Neural cell (in vitro differentiated cells): ENCODE results near the gene CHST2. TPM values are rescaled to one million over a fixed set of nuclear protein-coding genes. Genes with fewer than 3 reads are reported as not detected.

Experiments used
- H2AFZ ChIP-seq: fragments of 200-600, 300-800 bp; sonication (generic), shearing (Covaris generic); 2 replicates; pipeline ENCODE4 v1.6.0; 2014; ENCODE audit warnings: low read depth, mild to moderate bottlenecking, antibody characterized with exemption, low read length, moderate library complexity
- H3F3A ChIP-seq: fragments of 200-600 bp; shearing (Covaris generic); 2 replicates; pipeline ENCODE4 v1.6.1; 2016; ENCODE audit warnings: mild to moderate bottlenecking, moderate library complexity, mixed read lengths, antibody characterized with exemption, low read length; ENCODE audit not compliant: insufficient read depth, poor library complexity, severe bottlenecking
- H3K27ac ChIP-seq: fragments of 200-600, 300-800 bp; sonication (generic), shearing (Covaris generic); 2 replicates; pipeline ENCODE4 v1.5.1; 2014; ENCODE audit warnings: mild to moderate bottlenecking, low read length, moderate library complexity
- H3K27me3 ChIP-seq: fragments of 300-800, 200-600 bp; sonication (generic), shearing (Covaris generic); 2 replicates; pipeline ENCODE4 v1.6.0; 2014; ENCODE audit warnings: mild to moderate bottlenecking, low read depth, low read length, moderate library complexity; ENCODE audit not compliant: insufficient read depth
- H3K36me3 ChIP-seq: fragments of 300-800, 200-600 bp; sonication (generic), shearing (Covaris generic); 2 replicates; pipeline ENCODE4 v1.5.1; 2014; ENCODE audit warnings: mild to moderate bottlenecking, antibody characterized with exemption, low read length, moderate library complexity; ENCODE audit not compliant: insufficient read depth
- H3K4me2 ChIP-seq: fragments of 300-800, 200-600 bp; sonication (generic), shearing (Covaris generic); 2 replicates; pipeline ENCODE4 v1.6.0; 2014; ENCODE audit warnings: mild to moderate bottlenecking, low read length
- H3K4me3 ChIP-seq: fragments of 300-800, 200-600 bp; sonication (generic), shearing (Covaris generic); 2 replicates; pipeline ENCODE4 v1.5.1; 2014; ENCODE audit warnings: mild to moderate bottlenecking, low read length, moderate library complexity
- H3K79me2 ChIP-seq: fragments of 200-600 bp; shearing (Covaris generic); replicated peaks from 2 replicates; pipeline ENCODE4 v1.6.0; 2014; ENCODE audit warnings: mild to moderate bottlenecking, low read length, moderate library complexity; ENCODE audit not compliant: insufficient read depth
- H3K9ac ChIP-seq: fragments of 300-800, 200-600 bp; sonication (generic), shearing (Covaris generic); 2 replicates; pipeline ENCODE4 v1.6.1; 2016; ENCODE audit warnings: mild to moderate bottlenecking, low read length, mixed read lengths
- H3K9me2 ChIP-seq: fragments of 200-600 bp; shearing (Covaris generic); 2 replicates; pipeline ENCODE4 v1.6.1; 2016; ENCODE audit warnings: mild to moderate bottlenecking, low read length, mixed read lengths; ENCODE audit not compliant: insufficient read depth
- H3K9me3 ChIP-seq: fragments of 200-600, 300-800 bp; sonication (generic), shearing (Covaris generic); 2 replicates; pipeline ENCODE4 v1.6.1; 2016; ENCODE audit warnings: mild to moderate bottlenecking, mixed run types, low read length, moderate library complexity, mixed read lengths
- H4K20me1 ChIP-seq: fragments of 200-600 bp; shearing (Covaris generic); 2 replicates; pipeline ENCODE4 v1.6.1; 2016; ENCODE audit warnings: mild to moderate bottlenecking, mixed run types; ENCODE audit not compliant: insufficient read depth
- EP300 ChIP-seq: fragments of 450-650 bp; conservative IDR thresholded peaks from 2 replicates; pipeline ENCODE4 v1.6.1; 2014; ENCODE audit warnings: antibody characterized with exemption, mild to moderate bottlenecking, moderate library complexity; ENCODE audit not compliant: poor library complexity, severe bottlenecking
- EZH2 ChIP-seq: fragments of 200-600, 300-800 bp; shearing (Covaris generic), sonication (generic); IDR thresholded peaks from 2 replicates; pipeline ENCODE4 v1.6.1; 2014; ENCODE audit warnings: antibody characterized with exemption, low read length, borderline replicate concordance, mild to moderate bottlenecking; ENCODE audit not compliant: insufficient read depth, poor library complexity, severe bottlenecking
- MXI1 ChIP-seq: fragments of 450-650 bp; conservative IDR thresholded peaks from 2 replicates; pipeline ENCODE4 v1.6.1; 2014; ENCODE audit warnings: antibody characterized with exemption, mild to moderate bottlenecking; ENCODE audit not compliant: poor library complexity, severe bottlenecking
- POLR2AphosphoS5 ChIP-seq: IDR thresholded peaks from 2 replicates; pipeline ENCODE4 v1.6.1; 2012
- RAD21 ChIP-seq: fragments of 450-650 bp; conservative IDR thresholded peaks from 2 replicates; pipeline ENCODE4 v1.6.1; 2014; ENCODE audit warnings: antibody characterized with exemption, mild to moderate bottlenecking, moderate library complexity
- SMC3 ChIP-seq: fragments of 450-650 bp; conservative IDR thresholded peaks from 2 replicates; pipeline ENCODE4 v1.6.1; 2014; ENCODE audit warnings: antibody characterized with exemption, mild to moderate bottlenecking, moderate library complexity; ENCODE audit not compliant: poor library complexity
- TAF1 ChIP-seq: IDR thresholded peaks from 2 replicates; pipeline ENCODE4 v1.6.1; 2012; ENCODE audit warnings: low read depth
- polyA plus RNA-seq: library from polyadenylated mRNA; depleted of rRNA; stranded (reverse); fragments of >200 nt; gene quantifications from 2 replicates; pipeline ENCODE4 v1.2.3, GENCODE V29; 2014
- TF ChIP-seq, protein P1 (sequence below): IDR thresholded peaks from 2 replicates; pipeline ENCODE4 v1.6.1; 2012; ENCODE audit warnings: borderline replicate concordance
- TF ChIP-seq, protein P2 (sequence below): fragments of 450-650 bp; IDR thresholded peaks from 2 replicates; pipeline ENCODE4 v1.5.1; 2014; ENCODE audit warnings: antibody characterized with exemption, mild to moderate bottlenecking, moderate library complexity; ENCODE audit not compliant: poor library complexity, severe bottlenecking

Gene CHST2
- polyA plus RNA-seq, 1 donor from 2014 or later: 5.0 TPM

DNA sequence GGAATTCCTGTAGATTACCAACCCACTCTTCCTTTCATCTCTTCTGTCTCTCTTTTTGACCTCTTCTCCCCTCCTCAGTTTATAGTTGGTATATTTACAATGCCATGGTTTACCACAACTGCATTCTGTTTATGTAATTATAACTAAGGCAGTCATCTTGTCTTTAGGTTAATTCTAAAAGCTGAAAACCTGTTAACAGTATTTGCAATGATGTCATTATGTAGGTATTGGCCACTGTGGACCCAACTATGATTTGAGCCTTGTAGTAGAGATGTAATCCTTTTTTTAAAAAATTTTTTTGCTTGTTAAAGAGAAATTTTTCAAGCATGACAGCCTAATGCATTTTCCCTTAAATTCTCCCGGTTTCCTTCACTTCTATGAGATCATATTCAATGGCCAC, 30.7 kb upstream of the CHST2 start:
- H3F3A ChIP-seq: no peaks in the 10 kb centered on the region
- no peaks in the 10 kb centered on the region for H3K9me3 ChIP-seq
- H4K20me1 ChIP-seq: no peaks in the 10 kb centered on the region
- no peak overlapping the region for H3K4me3 ChIP-seq
- no peak for TF ChIP-seq RAD21
- no peaks in the 10 kb centered on the region for H3K27me3 ChIP-seq
- no peak overlapping the region for H2AFZ ChIP-seq
- no peak overlapping the region for H3K27ac ChIP-seq
- no peaks in the 10 kb centered on the region for H3K36me3 ChIP-seq
- H3K9me2 ChIP-seq: no peaks in the 10 kb centered on the region
- H3K79me2 ChIP-seq: no peaks in the 10 kb centered on the region
- H3K9ac ChIP-seq: no peak overlapping the region
- H3K4me2 ChIP-seq: no peak overlapping the region

DNA sequence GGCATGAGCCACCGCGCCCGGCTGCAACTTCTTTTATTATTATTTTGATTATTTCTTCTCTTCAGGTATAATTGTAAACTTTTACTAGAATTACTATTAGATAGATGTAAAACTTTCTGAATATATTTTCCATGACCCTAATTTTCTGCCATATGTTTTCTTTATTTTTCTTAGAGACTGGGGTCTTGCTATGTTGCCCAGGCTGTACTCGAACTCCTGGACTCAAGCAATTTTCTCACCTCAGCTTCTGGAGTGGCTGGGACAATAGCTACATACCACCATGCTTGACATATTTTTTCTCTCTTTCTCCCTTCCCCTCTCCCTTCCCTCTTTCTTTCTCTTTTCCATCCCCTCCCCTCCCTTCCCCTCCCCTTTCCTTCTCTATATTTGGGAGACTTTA, 29.6 kb upstream of the CHST2 start:
- Histone ChIP-seq H3K4me2 (no peak overlapping the region), H3K36me3 (no peaks in the 10 kb centered on the region), H3K9ac (no peak overlapping the region), H4K20me1 (no peaks in the 10 kb centered on the region), H3K4me3 (no peak overlapping the region), H3K79me2 (no peaks in the 10 kb centered on the region), H3K9me3 (no peaks in the 10 kb centered on the region), H3K27me3 (no peaks in the 10 kb centered on the region), H3K9me2 (no peaks in the 10 kb centered on the region), H3K27ac (no peak overlapping the region), H3F3A (no peaks in the 10 kb centered on the region), H2AFZ (no peak overlapping the region)
- TF ChIP-seq RAD21 (no peak), EP300 (no peak), MXI1 (no peak), POLR2AphosphoS5 (no peak), TAF1 (no peak), EZH2 (no peak), SMC3 (no peak)
- TF ChIP-seq, protein P1, sequence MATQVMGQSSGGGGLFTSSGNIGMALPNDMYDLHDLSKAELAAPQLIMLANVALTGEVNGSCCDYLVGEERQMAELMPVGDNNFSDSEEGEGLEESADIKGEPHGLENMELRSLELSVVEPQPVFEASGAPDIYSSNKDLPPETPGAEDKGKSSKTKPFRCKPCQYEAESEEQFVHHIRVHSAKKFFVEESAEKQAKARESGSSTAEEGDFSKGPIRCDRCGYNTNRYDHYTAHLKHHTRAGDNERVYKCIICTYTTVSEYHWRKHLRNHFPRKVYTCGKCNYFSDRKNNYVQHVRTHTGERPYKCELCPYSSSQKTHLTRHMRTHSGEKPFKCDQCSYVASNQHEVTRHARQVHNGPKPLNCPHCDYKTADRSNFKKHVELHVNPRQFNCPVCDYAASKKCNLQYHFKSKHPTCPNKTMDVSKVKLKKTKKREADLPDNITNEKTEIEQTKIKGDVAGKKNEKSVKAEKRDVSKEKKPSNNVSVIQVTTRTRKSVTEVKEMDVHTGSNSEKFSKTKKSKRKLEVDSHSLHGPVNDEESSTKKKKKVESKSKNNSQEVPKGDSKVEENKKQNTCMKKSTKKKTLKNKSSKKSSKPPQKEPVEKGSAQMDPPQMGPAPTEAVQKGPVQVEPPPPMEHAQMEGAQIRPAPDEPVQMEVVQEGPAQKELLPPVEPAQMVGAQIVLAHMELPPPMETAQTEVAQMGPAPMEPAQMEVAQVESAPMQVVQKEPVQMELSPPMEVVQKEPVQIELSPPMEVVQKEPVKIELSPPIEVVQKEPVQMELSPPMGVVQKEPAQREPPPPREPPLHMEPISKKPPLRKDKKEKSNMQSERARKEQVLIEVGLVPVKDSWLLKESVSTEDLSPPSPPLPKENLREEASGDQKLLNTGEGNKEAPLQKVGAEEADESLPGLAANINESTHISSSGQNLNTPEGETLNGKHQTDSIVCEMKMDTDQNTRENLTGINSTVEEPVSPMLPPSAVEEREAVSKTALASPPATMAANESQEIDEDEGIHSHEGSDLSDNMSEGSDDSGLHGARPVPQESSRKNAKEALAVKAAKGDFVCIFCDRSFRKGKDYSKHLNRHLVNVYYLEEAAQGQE: no peak
- TF ChIP-seq, protein P2, sequence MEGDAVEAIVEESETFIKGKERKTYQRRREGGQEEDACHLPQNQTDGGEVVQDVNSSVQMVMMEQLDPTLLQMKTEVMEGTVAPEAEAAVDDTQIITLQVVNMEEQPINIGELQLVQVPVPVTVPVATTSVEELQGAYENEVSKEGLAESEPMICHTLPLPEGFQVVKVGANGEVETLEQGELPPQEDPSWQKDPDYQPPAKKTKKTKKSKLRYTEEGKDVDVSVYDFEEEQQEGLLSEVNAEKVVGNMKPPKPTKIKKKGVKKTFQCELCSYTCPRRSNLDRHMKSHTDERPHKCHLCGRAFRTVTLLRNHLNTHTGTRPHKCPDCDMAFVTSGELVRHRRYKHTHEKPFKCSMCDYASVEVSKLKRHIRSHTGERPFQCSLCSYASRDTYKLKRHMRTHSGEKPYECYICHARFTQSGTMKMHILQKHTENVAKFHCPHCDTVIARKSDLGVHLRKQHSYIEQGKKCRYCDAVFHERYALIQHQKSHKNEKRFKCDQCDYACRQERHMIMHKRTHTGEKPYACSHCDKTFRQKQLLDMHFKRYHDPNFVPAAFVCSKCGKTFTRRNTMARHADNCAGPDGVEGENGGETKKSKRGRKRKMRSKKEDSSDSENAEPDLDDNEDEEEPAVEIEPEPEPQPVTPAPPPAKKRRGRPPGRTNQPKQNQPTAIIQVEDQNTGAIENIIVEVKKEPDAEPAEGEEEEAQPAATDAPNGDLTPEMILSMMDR: no peak

DNA sequence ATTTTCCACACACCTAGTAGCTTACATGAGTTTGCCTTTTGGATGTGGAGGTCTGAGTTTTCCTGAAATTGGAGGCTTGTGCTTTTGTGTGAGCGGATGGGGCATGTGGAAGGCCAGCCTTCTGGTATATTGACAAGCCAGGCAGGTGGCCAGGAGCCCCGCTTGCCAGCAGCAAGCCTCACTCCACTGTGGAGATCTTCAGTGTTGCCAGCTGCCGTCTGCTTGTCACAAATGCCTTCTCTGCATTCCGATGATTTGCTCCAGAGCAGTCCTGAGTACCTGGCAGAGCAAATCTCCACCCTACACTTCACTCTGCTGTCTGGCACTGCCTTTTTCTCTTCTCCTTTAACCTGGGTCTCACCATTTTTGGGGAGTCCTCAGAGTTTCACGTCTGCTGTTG, 29.1 kb upstream of the CHST2 start:
- H3K9ac ChIP-seq: no peak overlapping the region
- H4K20me1 ChIP-seq: no peaks in the 10 kb centered on the region
- H3K4me3 ChIP-seq: no peak overlapping the region
- no peak overlapping the region for H3K4me2 ChIP-seq
- H3K27ac ChIP-seq: no peak overlapping the region
- H3K27me3 ChIP-seq: no peaks in the 10 kb centered on the region
- TF ChIP-seq TAF1 (no peak), MXI1 (no peak), EP300 (no peak), POLR2AphosphoS5 (no peak), RAD21 (no peak), SMC3 (no peak)
- TF ChIP-seq, protein P2: no peak
- H2AFZ ChIP-seq: no peak overlapping the region
- no peaks in the 10 kb centered on the region for H3K9me2 ChIP-seq
- H3K9me3 ChIP-seq: no peaks in the 10 kb centered on the region
- no peaks in the 10 kb centered on the region for H3F3A ChIP-seq
- H3K36me3 ChIP-seq: no peaks in the 10 kb centered on the region
- no peaks in the 10 kb centered on the region for H3K79me2 ChIP-seq
